Rectal smooth muscle tissue (tissue), 1 donor: Measurements from ENCODE around the gene RGS5.

Source experiments
- H3K27ac ChIP-seq: one replicate; pipeline ENCODE4 v1.7.0; 2013; ENCODE audit warnings: low read depth, low read length, inconsistent platforms
- H3K27me3 ChIP-seq: one replicate; pipeline ENCODE4 v1.7.0; 2013; ENCODE audit warnings: low read length; ENCODE audit not compliant: control insufficient read depth, insufficient read depth
- H3K36me3 ChIP-seq: one replicate; pipeline ENCODE4 v1.7.0; 2013; ENCODE audit warnings: low read length; ENCODE audit not compliant: control insufficient read depth, insufficient read depth
- H3K4me1 ChIP-seq: one replicate; pipeline ENCODE4 v1.7.0; 2013; ENCODE audit warnings: low read length; ENCODE audit not compliant: control insufficient read depth, insufficient read depth
- H3K4me3 ChIP-seq: one replicate; pipeline ENCODE4 v1.7.0; 2013; ENCODE audit warnings: low read length
- H3K9ac ChIP-seq: one replicate; pipeline ENCODE4 v1.7.0; 2013; ENCODE audit warnings: low read length

The RGS5 gene

GRCh38 chr1:163162381-163162914, 40.3 kb downstream of the RGS5 start:
- H3K27ac ChIP-seq, result peak overlapping the region; percentile 3

GRCh38 chr1:163161841-163162240, 40.9 kb downstream of the RGS5 start:
- H3K27me3 ChIP-seq, result no peaks in the 10 kb centered on the region

More at GRCh38 chr1:163162381-163162914, 40.3 kb downstream of the RGS5 start:
- no peak overlapping the region for H3K9ac ChIP-seq
- no peaks in the 10 kb centered on the region for H3K27me3 ChIP-seq
- H3K36me3 ChIP-seq, result no peaks in the 10 kb centered on the region
- H3K4me1 ChIP-seq, result peaks cover 5% of the 10 kb centered on the region
- H3K4me3 ChIP-seq, result no peak overlapping the region

GRCh38 chr1:163161337-163161736, 41.4 kb downstream of the RGS5 start:
- H3K27ac ChIP-seq, result no peak overlapping the region
- H3K4me1 ChIP-seq, result peaks cover 5% of the 10 kb centered on the region
- H3K27me3 ChIP-seq, result no peaks in the 10 kb centered on the region
- H3K9ac ChIP-seq, result no peak overlapping the region
- H3K36me3 ChIP-seq, result no peaks in the 10 kb centered on the region
- H3K4me3 ChIP-seq, result no peak overlapping the region

More at GRCh38 chr1:163161841-163162240, 40.9 kb downstream of the RGS5 start:
- Histone ChIP-seq H3K27ac (no peak overlapping the region), H3K36me3 (no peaks in the 10 kb centered on the region), H3K4me3 (no peak overlapping the region), H3K4me1 (peaks cover 3% of the 10 kb centered on the region), H3K9ac (no peak overlapping the region)

GRCh38 chr1:163155606-163156005, 47.1 kb downstream of the RGS5 start:
- no peaks in the 10 kb centered on the region for H3K36me3 ChIP-seq
- H3K4me1 ChIP-seq, result peaks cover 4% of the 10 kb centered on the region

GRCh38 chr1:163148911-163149310, 53.8 kb downstream of the RGS5 start:
- H3K4me3 ChIP-seq, result no peak overlapping the region
- no peak overlapping the region for H3K9ac ChIP-seq
- no peak overlapping the region for H3K27ac ChIP-seq
- H3K4me1 ChIP-seq, result no peaks in the 10 kb centered on the region
- H3K27me3 ChIP-seq, result no peaks in the 10 kb centered on the region
- H3K36me3 ChIP-seq, result no peaks in the 10 kb centered on the region

More at GRCh38 chr1:163155606-163156005, 47.1 kb downstream of the RGS5 start:
- Histone ChIP-seq H3K4me3 (no peak overlapping the region), H3K27ac (no peak overlapping the region), H3K9ac (no peak overlapping the region), H3K27me3 (no peaks in the 10 kb centered on the region)

GRCh38 chr1:163147019-163147418, 55.7 kb downstream of the RGS5 start:
- Histone ChIP-seq H3K27me3 (no peaks in the 10 kb centered on the region), H3K9ac (no peak overlapping the region), H3K36me3 (no peaks in the 10 kb centered on the region), H3K4me1 (no peaks in the 10 kb centered on the region), H3K27ac (no peak overlapping the region), H3K4me3 (no peak overlapping the region)

- Histone ChIP-seq H3K4me3 (no peak overlapping the region), H3K4me1 (no peaks in the 10 kb centered on the region), H3K9ac (no peak overlapping the region), H3K36me3 (no peaks in the 10 kb centered on the region), H3K27me3 (no peaks in the 10 kb centered on the region), H3K27ac (no peak overlapping the region)
These were observed 57.3 kb downstream of the RGS5 start for GRCh38 chr1:163145435-163145834.

- H3K9ac ChIP-seq, result no peak overlapping the region
- no peaks in the 10 kb centered on the region for H3K27me3 ChIP-seq
- H3K36me3 ChIP-seq, result no peaks in the 10 kb centered on the region
- no peaks in the 10 kb centered on the region for H3K4me1 ChIP-seq
- no peak overlapping the region for H3K27ac ChIP-seq
- H3K4me3 ChIP-seq, result no peak overlapping the region
These were observed 58.3 kb downstream of the RGS5 start for GRCh38 chr1:163144418-163144817.

GRCh38 chr1:163142152-163142551, 60.6 kb downstream of the RGS5 start:
- H3K9ac ChIP-seq, result no peak overlapping the region
- H3K4me3 ChIP-seq, result no peak overlapping the region
- no peaks in the 10 kb centered on the region for H3K27me3 ChIP-seq
- H3K4me1 ChIP-seq, result no peaks in the 10 kb centered on the region
- H3K36me3 ChIP-seq, result no peaks in the 10 kb centered on the region
- no peak overlapping the region for H3K27ac ChIP-seq

- Histone ChIP-seq H3K27ac (no peak overlapping the region), H3K4me1 (no peaks in the 10 kb centered on the region), H3K36me3 (no peaks in the 10 kb centered on the region), H3K27me3 (no peaks in the 10 kb centered on the region), H3K9ac (no peak overlapping the region), H3K4me3 (no peak overlapping the region)
These were observed 61.2 kb downstream of the RGS5 start for GRCh38 chr1:163141556-163141955.

- Histone ChIP-seq H3K27me3 (no peaks in the 10 kb centered on the region), H3K36me3 (no peaks in the 10 kb centered on the region), H3K9ac (no peak overlapping the region), H3K4me1 (no peaks in the 10 kb centered on the region), H3K4me3 (no peak overlapping the region), H3K27ac (no peak overlapping the region)
These were observed 65.0 kb downstream of the RGS5 start for GRCh38 chr1:163137556-163138265.

- no peak overlapping the region for H3K4me3 ChIP-seq
- peaks cover 4% of the 10 kb centered on the region for H3K4me1 ChIP-seq
- no peaks in the 10 kb centered on the region for H3K27me3 ChIP-seq
- H3K27ac ChIP-seq, result no peak overlapping the region
- H3K9ac ChIP-seq, result no peak overlapping the region
- no peaks in the 10 kb centered on the region for H3K36me3 ChIP-seq
These were observed 70.7 kb downstream of the RGS5 start for GRCh38 chr1:163131981-163132380.
